ENCODE results near the gene ARCN1.

The ARCN1 gene

GRCh38 chr11:118572061-118572980 is at the start of gene ARCN1:
ARCN1 (plus strand) TSS chr11:118572409; CDS start chr11:118572548, 139 bp downstream.
- no peak for TF ChIP-seq CTCF (IDR thresholded peaks at IDR 0.05; ENCODE audit: control extremely low read depth, extremely low read depth, low read depth, missing control alignments)
- DNase-seq (ENCODE audit: extremely low spot score): peak; percentile 91
- CTCF ChIA-PET: no interaction called here
- POLR2A ChIA-PET: interaction anchor here (0.7 to 0.8 kb wide), 2 partner anchors 34 to 85 kb away, joined by 3 to 4 read pairs; no protein-coding TSS in a partner anchor

GRCh38 chr11:118522571-118523072 is 49.6 kb upstream of the ARCN1 start:
- peak; percentile 17 for TF ChIP-seq CTCF (IDR thresholded peaks at IDR 0.05; ENCODE audit: control extremely low read depth, extremely low read depth, low read depth, missing control alignments)
- no peak for DNase-seq (ENCODE audit: extremely low spot score)
- ChIA-PET POLR2A (no interaction called here), CTCF (interaction anchor here (1.1 kb wide), 1 partner anchor 14 kb away, joined by 5 read pairs; no protein-coding TSS in a partner anchor)

- DNase-seq (ENCODE audit: extremely low spot score): no peak
- CTCF ChIA-PET: no interaction called here
- no peak for TF ChIP-seq CTCF (IDR thresholded peaks at IDR 0.05; ENCODE audit: control extremely low read depth, extremely low read depth, low read depth, missing control alignments)
- POLR2A ChIA-PET: no interaction called here
These were observed 47.9 kb upstream of the ARCN1 start for GRCh38 chr11:118524356-118524755.

- no peak for TF ChIP-seq CTCF (IDR thresholded peaks at IDR 0.05; ENCODE audit: control extremely low read depth, extremely low read depth, low read depth, missing control alignments)
- ChIA-PET POLR2A (no interaction called here), CTCF (no interaction called here)
- DNase-seq (ENCODE audit: extremely low spot score): no peak
These were observed 47.3 kb upstream of the ARCN1 start for GRCh38 chr11:118524757-118525470.

GRCh38 chr11:118526688-118527087 is 45.5 kb upstream of the ARCN1 start:
- TF ChIP-seq CTCF (IDR thresholded peaks at IDR 0.05; ENCODE audit: control extremely low read depth, extremely low read depth, low read depth, missing control alignments): no peak
- CTCF ChIA-PET: interaction anchor here (1.0 to 1.8 kb wide), 3 partner anchors 8 to 16 kb away, joined by 3 to 6 read pairs (median 3); no protein-coding TSS in a partner anchor
- POLR2A ChIA-PET: no interaction called here
- no peak for DNase-seq (ENCODE audit: extremely low spot score)

GRCh38 chr11:118527109-118527508 is 45.1 kb upstream of the ARCN1 start, which contains the start of gene TTC36:
TTC36 (plus strand) TSS chr11:118527474; CDS start chr11:118527495, 21 bp downstream.
- TF ChIP-seq CTCF (IDR thresholded peaks at IDR 0.05; ENCODE audit: control extremely low read depth, extremely low read depth, low read depth, missing control alignments): no peak
- CTCF ChIA-PET: interaction anchor here (1.4 to 1.8 kb wide), 3 partner anchors 9 to 231 kb away, joined by 3 to 6 read pairs (median 3); no protein-coding TSS in a partner anchor
- POLR2A ChIA-PET: no interaction called here
- no peak for DNase-seq (ENCODE audit: extremely low spot score)

Measured in GM10248 (cell line).